HepG2 (cell line): ENCODE results near the gene TNFAIP8L1. TPM values are rescaled to one million over a fixed set of nuclear protein-coding genes. Genes with fewer than 3 reads are reported as not detected.

Experiments used
- ESRRA ChIP-seq: sonication (generic); formaldehyde crosslinking; IDR thresholded peaks from 2 replicates; pipeline ENCODE4 v1.5.1; 2020; ENCODE audit warnings: mild to moderate bottlenecking, low read depth, missing genetic modification reagents
- ISL2 ChIP-seq: sonication (generic); formaldehyde crosslinking; IDR thresholded peaks from 2 replicates; pipeline ENCODE4 v1.5.0; 2020; ENCODE audit warnings: missing genetic modification reagents
- KAT7 ChIP-seq: IDR thresholded peaks from 2 replicates; pipeline ENCODE4 v1.6.1; 2018; ENCODE audit warnings: borderline replicate concordance, missing compliant biosample characterization
- KLF6 ChIP-seq: IDR thresholded peaks from 2 replicates; pipeline ENCODE4 v1.8.0; 2016; ENCODE audit warnings: missing biosample characterization, missing genetic modification reagents
- MAFG ChIP-seq: sonication (generic); formaldehyde crosslinking; IDR thresholded peaks from 2 replicates; pipeline ENCODE4 v1.5.1; 2020; ENCODE audit warnings: mild to moderate bottlenecking, missing genetic modification reagents
- MTF2 ChIP-seq: sonication (generic); formaldehyde crosslinking; IDR thresholded peaks from 2 replicates; pipeline ENCODE4 v1.5.0; 2020; ENCODE audit warnings: missing genetic modification reagents, borderline replicate concordance
- NFKB2 ChIP-seq: sonication (generic); formaldehyde crosslinking; IDR thresholded peaks from 2 replicates; pipeline ENCODE4 v1.4.0; 2020; ENCODE audit warnings: missing genetic modification reagents, borderline replicate concordance
- POLR2AphosphoS5 ChIP-seq: IDR thresholded peaks from 2 replicates; pipeline ENCODE4 v1.6.1; 2012; ENCODE audit warnings: low read depth, low read length
- ZNF564 ChIP-seq: sonication (generic); formaldehyde crosslinking; IDR thresholded peaks from 2 replicates; pipeline ENCODE4 v1.8.1; 2023; ENCODE audit warnings: mild to moderate bottlenecking, missing genetic modification reagents
- ZNF616 ChIP-seq: sonication (generic); formaldehyde crosslinking; IDR thresholded peaks from 2 replicates; pipeline ENCODE4 v1.5.0; 2020; ENCODE audit warnings: low read depth, mild to moderate bottlenecking, missing genetic modification reagents
- polyA plus RNA-seq, 8 experiments: library from polyadenylated mRNA; depleted of rRNA in 3 of 8; stranded (reverse) in 7 of 8; unstranded in 1 of 8; fragments of >200 nt; fragmentation: Illumina TruSeq in 4 of 8; extraction: Trizol in 4 of 8; gene quantifications; 2 replicates each; pipeline versions ENCODE4 v1.2.1 to v1.2.3, GENCODE V29; 2011 to 2016; ENCODE audit warnings: low read depth in 4 of 8, missing spikeins in 1 of 8, mixed read lengths in 1 of 8; ENCODE audit not compliant: insufficient read depth in 1 of 8
- total RNA-seq, 5 experiments: library from RNA; depleted of rRNA; stranded (reverse); fragments of >200 nt; fragmentation: Illumina TruSeq; extraction: Trizol; gene quantifications; 2 replicates each; pipeline ENCODE4 v1.2.3, GENCODE V29; 2016; ENCODE audit warnings: low read depth in 1 of 5
- TF ChIP-seq, protein P1 (sequence below): sonication (generic); formaldehyde crosslinking; IDR thresholded peaks from 2 replicates; pipeline ENCODE4 v1.9.0; 2022; ENCODE audit warnings: missing genetic modification reagents, mild to moderate bottlenecking, borderline replicate concordance
- TF ChIP-seq, protein P2 (sequence below): IDR thresholded peaks from 2 replicates; pipeline ENCODE4 v1.6.1; 2016; ENCODE audit warnings: missing genetic modification reagents, missing compliant biosample characterization
- TF ChIP-seq, protein P3 (sequence below): sonication (generic); formaldehyde crosslinking; conservative IDR thresholded peaks from 2 replicates; pipeline ENCODE4 v1.4.0; 2020; ENCODE audit warnings: missing genetic modification reagents
- TF ChIP-seq, protein P4 (sequence below): IDR thresholded peaks from 2 replicates; pipeline ENCODE4 v1.6.1; 2016; ENCODE audit warnings: low read depth, missing genetic modification reagents, missing compliant biosample characterization
- TF ChIP-seq, protein P5 (sequence below): sonication (generic); formaldehyde crosslinking; IDR thresholded peaks from 2 replicates; pipeline ENCODE4 v1.4.0; 2020; ENCODE audit warnings: missing genetic modification reagents, borderline replicate concordance

TNFAIP8L1 gene
- total and polyA plus RNA-seq, 2 of the 13 experiments (the other 11 are each of a cell fraction or from before 2014, with no cell fraction given): 13.4 to 21.4 TPM

DNA sequence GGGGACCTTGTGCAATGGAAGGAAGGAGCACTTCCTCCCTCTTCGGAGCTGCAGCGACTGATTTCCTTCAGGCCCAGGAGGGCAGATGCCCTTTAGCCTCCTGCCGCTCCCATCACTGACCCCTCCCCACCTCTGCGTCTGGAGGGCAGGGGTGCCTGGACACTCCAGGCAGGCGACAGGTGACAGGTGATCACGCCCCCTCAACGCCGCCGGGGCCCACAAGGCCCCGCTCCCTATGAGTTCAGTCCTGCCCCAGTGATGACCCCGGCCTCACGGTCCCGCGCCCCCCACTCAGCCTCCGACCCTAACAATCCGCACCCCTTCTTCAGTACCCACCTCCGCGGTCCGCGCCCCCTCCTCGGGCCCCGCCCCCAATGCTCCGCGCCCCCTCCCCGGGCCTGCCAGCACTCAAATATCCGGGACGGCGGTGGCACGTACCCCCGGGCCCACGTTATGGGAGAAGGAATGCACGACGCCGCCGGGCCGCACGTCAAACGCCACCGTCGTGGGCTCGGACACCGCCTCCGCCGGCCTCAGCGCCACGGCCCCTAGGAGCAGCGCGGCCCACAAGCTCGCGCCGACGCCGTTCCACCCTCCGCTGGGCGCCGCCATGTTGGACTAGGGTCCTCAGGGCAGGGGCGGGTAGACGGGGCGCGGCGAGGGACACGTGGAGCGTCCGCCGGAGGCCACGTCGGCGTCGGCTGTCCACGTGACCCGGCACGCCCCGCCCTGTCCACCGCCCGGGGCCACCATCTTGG is 30.6 kb downstream of the TNFAIP8L1 start, which contains the start of gene MYDGF (continued):
- TF ChIP-seq, protein P1, sequence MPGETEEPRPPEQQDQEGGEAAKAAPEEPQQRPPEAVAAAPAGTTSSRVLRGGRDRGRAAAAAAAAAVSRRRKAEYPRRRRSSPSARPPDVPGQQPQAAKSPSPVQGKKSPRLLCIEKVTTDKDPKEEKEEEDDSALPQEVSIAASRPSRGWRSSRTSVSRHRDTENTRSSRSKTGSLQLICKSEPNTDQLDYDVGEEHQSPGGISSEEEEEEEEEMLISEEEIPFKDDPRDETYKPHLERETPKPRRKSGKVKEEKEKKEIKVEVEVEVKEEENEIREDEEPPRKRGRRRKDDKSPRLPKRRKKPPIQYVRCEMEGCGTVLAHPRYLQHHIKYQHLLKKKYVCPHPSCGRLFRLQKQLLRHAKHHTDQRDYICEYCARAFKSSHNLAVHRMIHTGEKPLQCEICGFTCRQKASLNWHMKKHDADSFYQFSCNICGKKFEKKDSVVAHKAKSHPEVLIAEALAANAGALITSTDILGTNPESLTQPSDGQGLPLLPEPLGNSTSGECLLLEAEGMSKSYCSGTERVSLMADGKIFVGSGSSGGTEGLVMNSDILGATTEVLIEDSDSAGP: no peak
- no peak for TF ChIP-seq MTF2 (CRISPR knock-in tag)
- TF ChIP-seq, protein P2, sequence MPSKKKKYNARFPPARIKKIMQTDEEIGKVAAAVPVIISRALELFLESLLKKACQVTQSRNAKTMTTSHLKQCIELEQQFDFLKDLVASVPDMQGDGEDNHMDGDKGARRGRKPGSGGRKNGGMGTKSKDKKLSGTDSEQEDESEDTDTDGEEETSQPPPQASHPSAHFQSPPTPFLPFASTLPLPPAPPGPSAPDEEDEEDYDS (CRISPR knock-in tag): peak; percentile 93
- TF ChIP-seq ESRRA: peak; percentile 65; the same call in 1 of the 2 replicates
- TF ChIP-seq MAFG: no peak
- TF ChIP-seq, protein P3, sequence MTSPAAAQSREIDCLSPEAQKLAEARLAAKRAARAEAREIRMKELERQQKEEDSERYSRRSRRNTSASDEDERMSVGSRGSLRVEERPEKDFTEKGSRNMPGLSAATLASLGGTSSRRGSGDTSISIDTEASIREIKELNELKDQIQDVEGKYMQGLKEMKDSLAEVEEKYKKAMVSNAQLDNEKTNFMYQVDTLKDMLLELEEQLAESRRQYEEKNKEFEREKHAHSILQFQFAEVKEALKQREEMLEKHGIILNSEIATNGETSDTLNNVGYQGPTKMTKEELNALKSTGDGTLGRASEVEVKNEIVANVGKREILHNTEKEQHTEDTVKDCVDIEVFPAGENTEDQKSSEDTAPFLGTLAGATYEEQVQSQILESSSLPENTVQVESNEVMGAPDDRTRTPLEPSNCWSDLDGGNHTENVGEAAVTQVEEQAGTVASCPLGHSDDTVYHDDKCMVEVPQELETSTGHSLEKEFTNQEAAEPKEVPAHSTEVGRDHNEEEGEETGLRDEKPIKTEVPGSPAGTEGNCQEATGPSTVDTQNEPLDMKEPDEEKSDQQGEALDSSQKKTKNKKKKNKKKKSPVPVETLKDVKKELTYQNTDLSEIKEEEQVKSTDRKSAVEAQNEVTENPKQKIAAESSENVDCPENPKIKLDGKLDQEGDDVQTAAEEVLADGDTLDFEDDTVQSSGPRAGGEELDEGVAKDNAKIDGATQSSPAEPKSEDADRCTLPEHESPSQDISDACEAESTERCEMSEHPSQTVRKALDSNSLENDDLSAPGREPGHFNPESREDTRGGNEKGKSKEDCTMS (CRISPR knock-in tag): no peak
- TF ChIP-seq ISL2 (CRISPR knock-in tag): no peak
- TF ChIP-seq, protein P4, sequence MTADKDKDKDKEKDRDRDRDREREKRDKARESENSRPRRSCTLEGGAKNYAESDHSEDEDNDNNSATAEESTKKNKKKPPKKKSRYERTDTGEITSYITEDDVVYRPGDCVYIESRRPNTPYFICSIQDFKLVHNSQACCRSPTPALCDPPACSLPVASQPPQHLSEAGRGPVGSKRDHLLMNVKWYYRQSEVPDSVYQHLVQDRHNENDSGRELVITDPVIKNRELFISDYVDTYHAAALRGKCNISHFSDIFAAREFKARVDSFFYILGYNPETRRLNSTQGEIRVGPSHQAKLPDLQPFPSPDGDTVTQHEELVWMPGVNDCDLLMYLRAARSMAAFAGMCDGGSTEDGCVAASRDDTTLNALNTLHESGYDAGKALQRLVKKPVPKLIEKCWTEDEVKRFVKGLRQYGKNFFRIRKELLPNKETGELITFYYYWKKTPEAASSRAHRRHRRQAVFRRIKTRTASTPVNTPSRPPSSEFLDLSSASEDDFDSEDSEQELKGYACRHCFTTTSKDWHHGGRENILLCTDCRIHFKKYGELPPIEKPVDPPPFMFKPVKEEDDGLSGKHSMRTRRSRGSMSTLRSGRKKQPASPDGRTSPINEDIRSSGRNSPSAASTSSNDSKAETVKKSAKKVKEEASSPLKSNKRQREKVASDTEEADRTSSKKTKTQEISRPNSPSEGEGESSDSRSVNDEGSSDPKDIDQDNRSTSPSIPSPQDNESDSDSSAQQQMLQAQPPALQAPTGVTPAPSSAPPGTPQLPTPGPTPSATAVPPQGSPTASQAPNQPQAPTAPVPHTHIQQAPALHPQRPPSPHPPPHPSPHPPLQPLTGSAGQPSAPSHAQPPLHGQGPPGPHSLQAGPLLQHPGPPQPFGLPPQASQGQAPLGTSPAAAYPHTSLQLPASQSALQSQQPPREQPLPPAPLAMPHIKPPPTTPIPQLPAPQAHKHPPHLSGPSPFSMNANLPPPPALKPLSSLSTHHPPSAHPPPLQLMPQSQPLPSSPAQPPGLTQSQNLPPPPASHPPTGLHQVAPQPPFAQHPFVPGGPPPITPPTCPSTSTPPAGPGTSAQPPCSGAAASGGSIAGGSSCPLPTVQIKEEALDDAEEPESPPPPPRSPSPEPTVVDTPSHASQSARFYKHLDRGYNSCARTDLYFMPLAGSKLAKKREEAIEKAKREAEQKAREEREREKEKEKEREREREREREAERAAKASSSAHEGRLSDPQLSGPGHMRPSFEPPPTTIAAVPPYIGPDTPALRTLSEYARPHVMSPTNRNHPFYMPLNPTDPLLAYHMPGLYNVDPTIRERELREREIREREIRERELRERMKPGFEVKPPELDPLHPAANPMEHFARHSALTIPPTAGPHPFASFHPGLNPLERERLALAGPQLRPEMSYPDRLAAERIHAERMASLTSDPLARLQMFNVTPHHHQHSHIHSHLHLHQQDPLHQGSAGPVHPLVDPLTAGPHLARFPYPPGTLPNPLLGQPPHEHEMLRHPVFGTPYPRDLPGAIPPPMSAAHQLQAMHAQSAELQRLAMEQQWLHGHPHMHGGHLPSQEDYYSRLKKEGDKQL (CRISPR knock-in tag): no peak
- TF ChIP-seq POLR2AphosphoS5: peak; percentile 72
- no peak; the same call in 1 of the 2 replicates for TF ChIP-seq ZNF616 (CRISPR knock-in tag)
- no peak for TF ChIP-seq KAT7 (CRISPR knock-in tag)
- TF ChIP-seq, protein P5, sequence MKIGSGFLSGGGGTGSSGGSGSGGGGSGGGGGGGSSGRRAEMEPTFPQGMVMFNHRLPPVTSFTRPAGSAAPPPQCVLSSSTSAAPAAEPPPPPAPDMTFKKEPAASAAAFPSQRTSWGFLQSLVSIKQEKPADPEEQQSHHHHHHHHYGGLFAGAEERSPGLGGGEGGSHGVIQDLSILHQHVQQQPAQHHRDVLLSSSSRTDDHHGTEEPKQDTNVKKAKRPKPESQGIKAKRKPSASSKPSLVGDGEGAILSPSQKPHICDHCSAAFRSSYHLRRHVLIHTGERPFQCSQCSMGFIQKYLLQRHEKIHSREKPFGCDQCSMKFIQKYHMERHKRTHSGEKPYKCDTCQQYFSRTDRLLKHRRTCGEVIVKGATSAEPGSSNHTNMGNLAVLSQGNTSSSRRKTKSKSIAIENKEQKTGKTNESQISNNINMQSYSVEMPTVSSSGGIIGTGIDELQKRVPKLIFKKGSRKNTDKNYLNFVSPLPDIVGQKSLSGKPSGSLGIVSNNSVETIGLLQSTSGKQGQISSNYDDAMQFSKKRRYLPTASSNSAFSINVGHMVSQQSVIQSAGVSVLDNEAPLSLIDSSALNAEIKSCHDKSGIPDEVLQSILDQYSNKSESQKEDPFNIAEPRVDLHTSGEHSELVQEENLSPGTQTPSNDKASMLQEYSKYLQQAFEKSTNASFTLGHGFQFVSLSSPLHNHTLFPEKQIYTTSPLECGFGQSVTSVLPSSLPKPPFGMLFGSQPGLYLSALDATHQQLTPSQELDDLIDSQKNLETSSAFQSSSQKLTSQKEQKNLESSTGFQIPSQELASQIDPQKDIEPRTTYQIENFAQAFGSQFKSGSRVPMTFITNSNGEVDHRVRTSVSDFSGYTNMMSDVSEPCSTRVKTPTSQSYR: 0 out of 2 replicates have a peak, but pooled peaks have one; percentile 34
- TF ChIP-seq KLF6: peak; percentile 70
- TF ChIP-seq NFKB2 (CRISPR knock-in tag): peak; percentile 61; the same call in 1 of the 2 replicates
- peak; percentile 84 for TF ChIP-seq ZNF564
